BLaER1 treated with 17β-estradiol and CSF1 and Interleukin-3, amounts not matched to agents 10 nM and 100 nM (cell line): ENCODE data around the gene FXYD6.

Source experiments
- H3K27ac ChIP-seq, 11 experiments: shearing (Covaris generic); formaldehyde crosslinking; 2 replicates each; pipeline ENCODE4 v1.8.1; 2022
- H3K27me3 ChIP-seq, 11 experiments: shearing (Covaris generic); formaldehyde crosslinking; 2 replicates each; pipeline ENCODE4 v1.8.1; 2022
- H3K36me3 ChIP-seq, 11 experiments: shearing (Covaris generic); formaldehyde crosslinking; 2 replicates each; pipeline ENCODE4 v1.8.1; 2022
- H3K4me1 ChIP-seq, 10 experiments: shearing (Covaris generic); formaldehyde crosslinking; 2 replicates each; pipeline ENCODE4 v1.8.1; 2022
- H3K4me2 ChIP-seq, 11 experiments: shearing (Covaris generic); formaldehyde crosslinking; 2 replicates each; pipeline ENCODE4 v1.8.1; 2022
- H3K4me3 ChIP-seq, 10 experiments: shearing (Covaris generic); formaldehyde crosslinking; 2 replicates each; pipeline ENCODE4 v1.8.1; 2022
- H3K9ac ChIP-seq, 11 experiments: shearing (Covaris generic); formaldehyde crosslinking; 2 replicates each; pipeline ENCODE4 v1.8.1; 2022
- H3K9me3 ChIP-seq, 11 experiments: shearing (Covaris generic); formaldehyde crosslinking; replicated peaks in 1 of 11; 2 replicates each; pipeline ENCODE4 v1.8.1; 2022
- H4K20me1 ChIP-seq, 11 experiments: shearing (Covaris generic); formaldehyde crosslinking; 2 replicates each; pipeline ENCODE4 v1.8.1; 2022
- Cebpa-rat ChIP-seq, 11 experiments: shearing (Covaris generic); IDR thresholded peaks; 2 replicates each; pipeline ENCODE4 v1.8.1; 2022

FXYD6 gene

GRCh38 chr11:117875382-117876058 is 938 bp downstream of the FXYD6 start:
- TF ChIP-seq Cebpa-rat (IDR thresholded peaks at IDR 0.05), result no peak
- peak overlapping the region in 5 of 10 experiments; percentile 44 to 66 (median 49); a peak in 8 of 20 replicates for H3K4me3 ChIP-seq
- H3K9ac ChIP-seq, result no peak overlapping the region
- H3K4me1 ChIP-seq, result peaks cover 32 to 45% (median 39%) of the 10 kb centered on the region in 10 experiments; a peak in 19 of 20 replicates
- peaks cover 57 to 82% (median 77%) of the 10 kb centered on the region in 11 experiments for H3K27me3 ChIP-seq
- H3K36me3 ChIP-seq, result no peaks in the 10 kb centered on the region
- H3K9me3 ChIP-seq, result no peaks in the 10 kb centered on the region
- H4K20me1 ChIP-seq, result peaks cover 0 to 27% (median 0%) of the 10 kb centered on the region in 11 experiments; a peak in 8 of 22 replicates
- no peak overlapping the region for H3K27ac ChIP-seq
- peak overlapping the region; percentile 65 to 91 (median 77); a peak in 20 of 22 replicates for H3K4me2 ChIP-seq

GRCh38 chr11:117874910-117875381 is 1.5 kb downstream of the FXYD6 start:
- Histone ChIP-seq H3K36me3 (no peaks in the 10 kb centered on the region), H3K27ac (no peak overlapping the region), H3K4me2 (peak overlapping the region in 9 of 11 experiments; percentile 26 to 91 (median 74); a peak in 15 of 22 replicates), H4K20me1 (peaks cover 0 to 27% (median 0%) of the 10 kb centered on the region in 11 experiments; a peak in 8 of 22 replicates), H3K4me3 (no peak overlapping the region), H3K9ac (no peak overlapping the region), H3K9me3 (no peaks in the 10 kb centered on the region), H3K27me3 (peaks cover 57 to 81% (median 74%) of the 10 kb centered on the region in 11 experiments), H3K4me1 (peaks cover 34 to 48% (median 41%) of the 10 kb centered on the region in 10 experiments; a peak in 19 of 20 replicates)
- no peak for TF ChIP-seq Cebpa-rat (IDR thresholded peaks at IDR 0.05)

- peak overlapping the region in 1 of 10 experiments; percentile 9; a peak in 1 of 20 replicates for H3K4me3 ChIP-seq
- H3K27me3 ChIP-seq, result peaks cover 57 to 76% (median 68%) of the 10 kb centered on the region in 11 experiments
- H3K27ac ChIP-seq, result no peak overlapping the region
- H3K36me3 ChIP-seq, result no peaks in the 10 kb centered on the region
- no peak overlapping the region for H3K9ac ChIP-seq
- TF ChIP-seq Cebpa-rat (IDR thresholded peaks at IDR 0.05), result no peak
- peaks cover 36 to 51% (median 42%) of the 10 kb centered on the region in 10 experiments; a peak in 19 of 20 replicates for H3K4me1 ChIP-seq
- H4K20me1 ChIP-seq, result peaks cover 0 to 27% (median 0%) of the 10 kb centered on the region in 11 experiments; a peak in 8 of 22 replicates
- H3K4me2 ChIP-seq, result peak overlapping the region; percentile 26 to 79 (median 60); a peak in 21 of 22 replicates
- H3K9me3 ChIP-seq, result no peaks in the 10 kb centered on the region
These were observed 2.1 kb downstream of the FXYD6 start for GRCh38 chr11:117874253-117874909.

DNA sequence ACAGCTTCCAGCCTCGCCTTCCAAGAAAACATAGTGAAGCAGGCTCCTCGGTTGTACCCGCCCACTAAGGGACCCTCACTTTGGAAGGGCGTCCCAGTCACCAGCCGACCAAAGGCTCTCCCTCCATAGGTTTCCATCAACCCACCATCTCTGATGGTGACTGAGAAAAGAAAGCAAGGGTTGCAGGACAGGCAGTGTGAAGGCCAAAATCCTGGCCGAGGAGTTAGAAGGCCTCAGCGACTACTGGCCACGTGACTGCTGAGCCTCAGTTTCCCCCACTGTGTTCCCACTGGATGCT is 2.7 kb downstream of the FXYD6 start:
- Histone ChIP-seq H3K4me3 (no peak overlapping the region), H3K4me2 (peak overlapping the region; percentile 26 to 79 (median 60); a peak in 17 of 22 replicates), H4K20me1 (peaks cover 0 to 27% (median 0%) of the 10 kb centered on the region in 11 experiments; a peak in 8 of 22 replicates), H3K27me3 (peaks cover 55 to 70% (median 62%) of the 10 kb centered on the region in 11 experiments), H3K9ac (no peak overlapping the region), H3K36me3 (no peaks in the 10 kb centered on the region), H3K27ac (no peak overlapping the region), H3K4me1 (peaks cover 36 to 54% (median 44%) of the 10 kb centered on the region in 10 experiments; a peak in 19 of 20 replicates), H3K9me3 (no peaks in the 10 kb centered on the region)
- no peak for TF ChIP-seq Cebpa-rat (IDR thresholded peaks at IDR 0.05)

DNA sequence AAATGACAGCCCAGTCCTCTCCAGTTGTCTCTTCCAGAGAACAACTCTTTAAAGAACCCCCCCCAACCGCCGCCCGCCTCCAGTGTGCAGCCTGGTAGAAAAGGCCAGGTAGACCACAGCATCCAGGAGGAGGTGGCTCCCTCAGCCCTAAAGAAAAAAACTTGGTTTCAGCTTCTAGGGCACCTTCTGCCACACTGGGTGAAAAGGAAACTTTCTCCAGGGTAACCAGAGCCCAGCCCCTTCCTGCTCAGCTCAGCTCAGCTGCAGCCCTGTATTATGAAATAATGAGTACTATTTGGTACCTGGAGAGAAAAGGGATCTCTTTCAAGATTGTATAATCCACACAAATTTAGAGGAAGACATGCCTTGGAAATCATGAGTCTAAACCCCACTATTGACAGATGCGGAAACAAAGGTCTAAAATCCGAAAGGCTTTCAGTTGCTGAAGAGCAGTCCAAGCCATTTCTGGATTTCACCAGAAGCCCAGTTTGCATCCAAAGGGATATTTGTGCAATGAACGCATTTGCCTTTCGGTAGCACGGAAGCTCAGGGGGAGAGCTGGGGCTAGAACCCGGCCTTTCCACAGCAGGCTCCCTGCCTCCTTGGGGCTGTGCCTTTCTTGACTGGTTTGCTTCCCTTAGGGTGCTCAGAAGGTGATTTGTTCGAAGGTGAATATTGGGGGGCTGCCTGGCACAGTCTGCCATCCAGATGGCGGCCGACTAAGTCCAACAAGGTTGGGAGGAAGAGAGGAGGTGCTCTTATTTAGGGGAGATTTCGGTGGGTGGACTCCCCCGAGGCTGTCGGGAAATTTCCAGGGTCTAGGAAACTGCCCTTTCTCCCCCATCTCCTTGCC is 3.3 kb downstream of the FXYD6 start:
- H3K27me3 ChIP-seq, result peaks cover 49 to 64% (median 56%) of the 10 kb centered on the region in 11 experiments

DNA sequence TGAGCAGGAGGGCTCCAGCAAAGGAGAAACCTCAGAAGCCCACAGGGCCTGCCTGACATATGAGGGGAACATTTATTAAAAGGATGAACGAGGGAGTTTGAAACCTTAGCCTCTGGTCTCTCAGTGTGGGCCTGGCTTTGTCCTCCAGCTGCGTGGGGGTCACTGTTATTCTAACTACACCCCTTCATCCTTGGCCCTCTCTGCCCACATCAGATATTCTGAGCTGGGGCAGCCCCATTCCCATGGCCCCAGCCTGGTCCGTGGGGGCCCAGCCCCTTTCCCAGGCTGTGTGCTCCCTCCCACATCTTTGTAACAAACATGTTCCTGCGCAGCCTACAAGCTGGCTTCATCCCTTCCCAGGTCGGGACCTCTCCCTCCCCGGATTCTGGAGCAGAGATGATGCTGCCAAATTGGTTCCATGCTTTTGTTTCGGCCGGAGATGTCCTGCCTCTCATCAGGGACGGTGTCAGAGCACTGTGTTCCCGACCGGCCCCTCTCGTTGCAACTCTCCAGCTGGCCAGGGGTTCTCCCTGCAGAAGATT is 4.0 kb downstream of the FXYD6 start:
- Histone ChIP-seq H3K4me2 (peak overlapping the region in 10 of 11 experiments; percentile 12 to 79 (median 50); a peak in 13 of 22 replicates), H3K27ac (no peak overlapping the region), H3K9me3 (no peaks in the 10 kb centered on the region), H3K4me1 (peaks cover 36 to 54% (median 44%) of the 10 kb centered on the region in 10 experiments; a peak in 19 of 20 replicates), H4K20me1 (peaks cover 0 to 27% (median 0%) of the 10 kb centered on the region in 11 experiments; a peak in 8 of 22 replicates), H3K36me3 (no peaks in the 10 kb centered on the region), H3K4me3 (no peak overlapping the region), H3K9ac (no peak overlapping the region), H3K27me3 (peaks cover 42 to 57% (median 49%) of the 10 kb centered on the region in 11 experiments)
- no peak for TF ChIP-seq Cebpa-rat (IDR thresholded peaks at IDR 0.05)

More for the DNA sequence above, 3.3 kb downstream of the FXYD6 start:
- peak overlapping the region; percentile 11 to 79 (median 50); a peak in 18 of 22 replicates for H3K4me2 ChIP-seq
- H3K9ac ChIP-seq, result no peak overlapping the region
- H3K27ac ChIP-seq, result no peak overlapping the region
- H3K4me1 ChIP-seq, result peaks cover 36 to 54% (median 44%) of the 10 kb centered on the region in 10 experiments; a peak in 19 of 20 replicates
- no peaks in the 10 kb centered on the region for H3K9me3 ChIP-seq
- TF ChIP-seq Cebpa-rat (IDR thresholded peaks at IDR 0.05), result no peak
- peaks cover 0 to 27% (median 0%) of the 10 kb centered on the region in 11 experiments; a peak in 8 of 22 replicates for H4K20me1 ChIP-seq
- no peaks in the 10 kb centered on the region for H3K36me3 ChIP-seq
- no peak overlapping the region for H3K4me3 ChIP-seq

- Histone ChIP-seq H3K4me3 (no peak overlapping the region), H3K4me1 (peaks cover 36 to 54% (median 42%) of the 10 kb centered on the region in 10 experiments; a peak in 19 of 20 replicates), H3K27me3 (peaks cover 35 to 50% (median 42%) of the 10 kb centered on the region in 11 experiments), H3K27ac (no peak overlapping the region), H4K20me1 (peaks cover 0 to 27% (median 0%) of the 10 kb centered on the region in 11 experiments; a peak in 7 of 22 replicates), H3K36me3 (no peaks in the 10 kb centered on the region), H3K9ac (no peak overlapping the region), H3K9me3 (no peaks in the 10 kb centered on the region), H3K4me2 (no peak overlapping the region)
- no peak for TF ChIP-seq Cebpa-rat (IDR thresholded peaks at IDR 0.05)
These were observed 4.7 kb downstream of the FXYD6 start for GRCh38 chr11:117871784-117872183.

GRCh38 chr11:117871160-117871559 is 5.3 kb downstream of the FXYD6 start:
- Histone ChIP-seq H4K20me1 (peaks cover 0 to 27% (median 0%) of the 10 kb centered on the region in 11 experiments; a peak in 7 of 22 replicates), H3K9me3 (no peaks in the 10 kb centered on the region), H3K9ac (no peak overlapping the region), H3K27ac (no peak overlapping the region), H3K4me3 (no peak overlapping the region), H3K27me3 (peaks cover 28 to 44% (median 36%) of the 10 kb centered on the region in 11 experiments), H3K4me2 (no peak overlapping the region), H3K36me3 (no peaks in the 10 kb centered on the region), H3K4me1 (peaks cover 33 to 51% (median 39%) of the 10 kb centered on the region in 10 experiments; a peak in 19 of 20 replicates)
- no peak for TF ChIP-seq Cebpa-rat (IDR thresholded peaks at IDR 0.05)
